DOHH2 (cell line): ENCODE results near the gene CAPN12.

Experiments used
- H3F3A ChIP-seq: fragments of 200-600 bp; sonication (generic), shearing (Covaris generic); 2 replicates; pipeline ENCODE4 v1.6.0; 2016; ENCODE audit warnings: antibody characterized with exemption, mild to moderate bottlenecking; ENCODE audit not compliant: control insufficient read depth, insufficient read depth
- H3K27ac ChIP-seq: fragments of 200-600 bp; sonication (generic); 2 replicates; pipeline ENCODE4 v1.5.1; 2014; ENCODE audit warnings: low read depth, mild to moderate bottlenecking, low read length, moderate library complexity
- H3K27me3 ChIP-seq: fragments of 200-600 bp; sonication (generic); 2 replicates; pipeline ENCODE4 v1.6.1; 2014; ENCODE audit warnings: mild to moderate bottlenecking, low read length, mixed read lengths; ENCODE audit not compliant: control insufficient read depth
- H3K36me3 ChIP-seq: fragments of 200-600 bp; sonication (generic); 2 replicates; pipeline ENCODE4 v1.6.1; 2014; ENCODE audit warnings: mild to moderate bottlenecking, low read length, moderate library complexity, mixed read lengths; ENCODE audit not compliant: control insufficient read depth
- H3K4me1 ChIP-seq: fragments of 200-600 bp; sonication (generic); 2 replicates; pipeline ENCODE4 v1.6.1; 2014; ENCODE audit warnings: mild to moderate bottlenecking, low read length, mixed read lengths; ENCODE audit not compliant: control insufficient read depth
- H3K4me2 ChIP-seq: fragments of 200-600 bp; sonication (generic); 2 replicates; pipeline ENCODE4 v1.6.0; 2014; ENCODE audit warnings: mild to moderate bottlenecking, low read length, moderate library complexity
- H3K4me3 ChIP-seq: fragments of 200-600 bp; sonication (generic); 2 replicates; pipeline ENCODE4 v1.5.1; 2014; ENCODE audit warnings: mild to moderate bottlenecking, low read length, mixed read lengths
- H3K79me2 ChIP-seq: fragments of 200-600 bp; sonication (generic); 2 replicates; pipeline ENCODE4 v1.6.1; 2014; ENCODE audit warnings: mild to moderate bottlenecking, low read length, mixed read lengths; ENCODE audit not compliant: control insufficient read depth
- H3K9me2 ChIP-seq: fragments of 200-600 bp; sonication (generic); replicated peaks from 2 replicates; pipeline ENCODE4 v1.6.1; 2014; ENCODE audit warnings: mild to moderate bottlenecking, low read length, mixed read lengths; ENCODE audit not compliant: control insufficient read depth
- H3K9me3 ChIP-seq: fragments of 200-600 bp; sonication (generic); 2 replicates; pipeline ENCODE4 v1.6.1; 2014; ENCODE audit warnings: antibody characterized with exemption, low read length, mixed read lengths; ENCODE audit not compliant: control insufficient read depth, insufficient read depth
- H4K20me1 ChIP-seq: fragments of 200-600 bp; sonication (generic); 2 replicates; pipeline ENCODE4 v1.6.0; 2014; ENCODE audit warnings: low read depth, mild to moderate bottlenecking, antibody characterized with exemption, low read length, moderate library complexity; ENCODE audit not compliant: control insufficient read depth, insufficient read depth
- CTCF ChIP-seq: fragments of 200-600 bp; sonication (generic); IDR thresholded peaks from one replicate; pipeline ENCODE4 v1.5.1; 2014; ENCODE audit warnings: antibody characterized with exemption, mild to moderate bottlenecking, low read depth, low read length; ENCODE audit not compliant: poor library complexity, severe bottlenecking
- EZH2phosphoT487 ChIP-seq: fragments of 200-600 bp; sonication (generic); IDR thresholded peaks from 2 replicates; pipeline ENCODE4 v1.6.1; 2017; ENCODE audit warnings: borderline replicate concordance, mild to moderate bottlenecking, antibody characterized with exemption, low read length, moderate library complexity, mixed read lengths

Gene CAPN12

GRCh38 chr19:38769635-38770211, 25.4 kb upstream of the CAPN12 start:
- no peaks in the 10 kb centered on the region for H3K27me3 ChIP-seq
- no peaks in the 10 kb centered on the region for H3K79me2 ChIP-seq
- H3K4me1 ChIP-seq = peaks cover 11% of the 10 kb centered on the region
- TF ChIP-seq EZH2phosphoT487 (no peak), CTCF (peak; percentile 75)
- no peaks in the 10 kb centered on the region for H3K9me2 ChIP-seq
- peak overlapping the region; percentile 45 for H3K4me2 ChIP-seq
- H3K36me3 ChIP-seq = no peaks in the 10 kb centered on the region
- H4K20me1 ChIP-seq = no peaks in the 10 kb centered on the region
- H3K9me3 ChIP-seq = no peaks in the 10 kb centered on the region
- H3F3A ChIP-seq = no peaks in the 10 kb centered on the region
- H3K27ac ChIP-seq = no peak overlapping the region
- H3K4me3 ChIP-seq = peak overlapping the region; percentile 36

GRCh38 chr19:38766276-38767047, 22.2 kb upstream of the CAPN12 start:
- no peaks in the 10 kb centered on the region for H3K79me2 ChIP-seq
- no peak overlapping the region for H3K4me2 ChIP-seq
- no peak for TF ChIP-seq EZH2phosphoT487
- no peak for TF ChIP-seq CTCF
- H3K9me3 ChIP-seq = no peaks in the 10 kb centered on the region
- no peak overlapping the region for H3K4me3 ChIP-seq
- H3K9me2 ChIP-seq = no peaks in the 10 kb centered on the region
- peaks cover 11% of the 10 kb centered on the region for H3K4me1 ChIP-seq
- no peaks in the 10 kb centered on the region for H3F3A ChIP-seq
- no peak overlapping the region for H3K27ac ChIP-seq
- H4K20me1 ChIP-seq = no peaks in the 10 kb centered on the region
- H3K36me3 ChIP-seq = no peaks in the 10 kb centered on the region
- no peaks in the 10 kb centered on the region for H3K27me3 ChIP-seq

GRCh38 chr19:38765214-38765613, 20.9 kb upstream of the CAPN12 start:
- Histone ChIP-seq H3K4me3 (no peak overlapping the region), H3K36me3 (no peaks in the 10 kb centered on the region), H3K4me2 (no peak overlapping the region), H3K9me2 (no peaks in the 10 kb centered on the region), H3K27me3 (no peaks in the 10 kb centered on the region), H3K4me1 (peaks cover 11% of the 10 kb centered on the region), H4K20me1 (no peaks in the 10 kb centered on the region), H3F3A (no peaks in the 10 kb centered on the region), H3K79me2 (no peaks in the 10 kb centered on the region), H3K27ac (no peak overlapping the region), H3K9me3 (no peaks in the 10 kb centered on the region)
- no peak for TF ChIP-seq CTCF
- no peak for TF ChIP-seq EZH2phosphoT487
